Measurements from ENCODE around the gene LYSMD3. TPM values are rescaled to one million over a fixed set of nuclear protein-coding genes. Genes with fewer than 3 reads are reported as not detected.

LYSMD3 gene
- total RNA-seq, 4 donors from 2014 or later: 12.4 to 16.0 (median 14.4) TPM

DNA sequence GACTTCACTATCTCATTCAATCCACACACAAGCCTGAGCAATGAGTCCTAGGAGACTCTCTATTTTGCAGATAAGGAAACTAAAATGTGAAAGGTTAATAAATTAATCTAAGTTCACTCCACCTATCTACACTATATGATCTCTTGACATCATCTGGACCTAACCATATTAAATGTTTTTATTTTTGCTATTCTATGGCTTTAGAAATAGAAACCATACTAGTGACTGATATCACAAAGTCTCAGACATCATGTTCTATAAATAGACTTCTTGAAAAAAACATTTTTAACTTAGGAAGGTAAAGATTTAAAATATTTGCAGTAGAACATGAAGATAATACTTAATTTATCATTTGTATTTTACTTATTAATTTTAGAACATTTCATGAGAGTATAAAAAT lies 19.8 kb upstream of the LYSMD3 start:
- H3K4me3 ChIP-seq: no peak overlapping the region
- H3K4me1 ChIP-seq: no peaks in the 10 kb centered on the region
- H3K27ac ChIP-seq: no peak overlapping the region
- no peaks in the 10 kb centered on the region for H3K27me3 ChIP-seq
- TF ChIP-seq POLR2A (IDR thresholded peaks at IDR 0.05): no peak
- TF ChIP-seq EP300 (IDR thresholded peaks at IDR 0.05): no peak
- TF ChIP-seq, protein P1, sequence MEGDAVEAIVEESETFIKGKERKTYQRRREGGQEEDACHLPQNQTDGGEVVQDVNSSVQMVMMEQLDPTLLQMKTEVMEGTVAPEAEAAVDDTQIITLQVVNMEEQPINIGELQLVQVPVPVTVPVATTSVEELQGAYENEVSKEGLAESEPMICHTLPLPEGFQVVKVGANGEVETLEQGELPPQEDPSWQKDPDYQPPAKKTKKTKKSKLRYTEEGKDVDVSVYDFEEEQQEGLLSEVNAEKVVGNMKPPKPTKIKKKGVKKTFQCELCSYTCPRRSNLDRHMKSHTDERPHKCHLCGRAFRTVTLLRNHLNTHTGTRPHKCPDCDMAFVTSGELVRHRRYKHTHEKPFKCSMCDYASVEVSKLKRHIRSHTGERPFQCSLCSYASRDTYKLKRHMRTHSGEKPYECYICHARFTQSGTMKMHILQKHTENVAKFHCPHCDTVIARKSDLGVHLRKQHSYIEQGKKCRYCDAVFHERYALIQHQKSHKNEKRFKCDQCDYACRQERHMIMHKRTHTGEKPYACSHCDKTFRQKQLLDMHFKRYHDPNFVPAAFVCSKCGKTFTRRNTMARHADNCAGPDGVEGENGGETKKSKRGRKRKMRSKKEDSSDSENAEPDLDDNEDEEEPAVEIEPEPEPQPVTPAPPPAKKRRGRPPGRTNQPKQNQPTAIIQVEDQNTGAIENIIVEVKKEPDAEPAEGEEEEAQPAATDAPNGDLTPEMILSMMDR (IDR thresholded peaks at IDR 0.05): no peak
- no peak for DNase-seq (ENCODE audit: low spot score in 2 of 2)
- H3K36me3 ChIP-seq: no peaks in the 10 kb centered on the region
- H3K9me3 ChIP-seq: no peaks in the 10 kb centered on the region

DNA sequence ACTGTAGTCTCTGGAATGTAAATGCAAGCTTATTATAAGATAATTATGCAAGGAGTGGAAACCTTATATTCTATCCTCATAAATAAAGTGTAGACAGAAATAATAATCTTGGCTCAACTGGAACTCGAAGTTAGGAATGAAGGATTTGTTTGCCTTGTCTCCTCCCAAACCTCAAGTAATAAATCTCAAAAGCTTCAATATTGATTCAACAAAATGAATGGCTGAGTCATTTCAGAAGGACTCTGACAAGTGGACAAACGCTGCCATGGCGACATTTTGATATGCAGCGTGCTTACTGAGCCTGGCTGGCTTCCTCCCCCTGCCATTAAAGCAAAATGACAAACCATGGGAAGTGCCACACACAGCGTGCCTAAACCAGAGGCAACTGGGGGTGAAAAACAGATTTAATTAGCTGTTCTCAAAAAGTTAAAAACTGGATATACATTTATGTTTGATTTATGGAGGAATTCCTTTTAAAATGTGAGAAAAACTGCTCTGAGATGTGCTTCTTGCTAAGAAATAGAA lies 18.7 kb upstream of the LYSMD3 start:
- H3K4me3 ChIP-seq: no peak overlapping the region
- no peak overlapping the region for H3K27ac ChIP-seq
- DNase-seq (ENCODE audit: low spot score in 2 of 2): no peak
- no peaks in the 10 kb centered on the region for H3K9me3 ChIP-seq
- no peaks in the 10 kb centered on the region for H3K36me3 ChIP-seq
- WGBS, 2 donors: 27 to 29% methylated on average over 5 of the region's 5 CpGs
- H3K4me1 ChIP-seq: no peaks in the 10 kb centered on the region
- TF ChIP-seq EP300 (IDR thresholded peaks at IDR 0.05): no peak
- TF ChIP-seq POLR2A (IDR thresholded peaks at IDR 0.05): no peak
- TF ChIP-seq, protein P1 (IDR thresholded peaks at IDR 0.05): no peak
- peaks cover 0 to 3% of the 10 kb centered on the region in 2 donors for H3K27me3 ChIP-seq

DNA sequence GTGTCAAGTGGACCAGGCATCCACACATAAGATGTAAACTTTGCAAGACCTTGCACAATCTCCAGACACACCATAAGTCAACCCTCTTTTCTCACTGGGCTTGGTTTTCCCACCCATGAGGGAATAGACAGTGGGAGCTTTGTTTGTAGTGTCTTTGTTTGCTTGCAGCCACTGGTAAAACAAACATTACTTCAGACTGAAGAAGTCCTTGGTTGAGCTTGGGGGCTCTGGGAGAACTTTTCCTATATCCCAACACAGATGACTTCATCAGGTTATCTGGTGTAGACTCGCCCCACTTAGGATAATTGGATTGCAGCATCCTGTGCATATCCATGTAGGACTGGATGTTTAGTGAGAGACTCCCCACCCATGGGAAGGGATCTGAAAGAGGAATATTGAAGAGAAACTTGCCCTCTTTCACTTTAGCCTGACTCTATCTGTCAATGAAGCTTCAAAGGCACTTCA lies 17.7 kb upstream of the LYSMD3 start:
- Histone ChIP-seq H3K36me3 (no peaks in the 10 kb centered on the region), H3K27ac (no peak overlapping the region), H3K4me3 (no peak overlapping the region), H3K27me3 (peaks cover 0 to 3% of the 10 kb centered on the region in 2 donors), H3K4me1 (no peaks in the 10 kb centered on the region), H3K9me3 (no peaks in the 10 kb centered on the region)
- no peak for DNase-seq (ENCODE audit: low spot score in 2 of 2)
- TF ChIP-seq POLR2A (IDR thresholded peaks at IDR 0.05) (no peak), EP300 (IDR thresholded peaks at IDR 0.05) (no peak)
- TF ChIP-seq, protein P1 (IDR thresholded peaks at IDR 0.05): no peak
- WGBS, 2 donors: 50 to 57% methylated on average over 1 of the region's 1 CpG

DNA sequence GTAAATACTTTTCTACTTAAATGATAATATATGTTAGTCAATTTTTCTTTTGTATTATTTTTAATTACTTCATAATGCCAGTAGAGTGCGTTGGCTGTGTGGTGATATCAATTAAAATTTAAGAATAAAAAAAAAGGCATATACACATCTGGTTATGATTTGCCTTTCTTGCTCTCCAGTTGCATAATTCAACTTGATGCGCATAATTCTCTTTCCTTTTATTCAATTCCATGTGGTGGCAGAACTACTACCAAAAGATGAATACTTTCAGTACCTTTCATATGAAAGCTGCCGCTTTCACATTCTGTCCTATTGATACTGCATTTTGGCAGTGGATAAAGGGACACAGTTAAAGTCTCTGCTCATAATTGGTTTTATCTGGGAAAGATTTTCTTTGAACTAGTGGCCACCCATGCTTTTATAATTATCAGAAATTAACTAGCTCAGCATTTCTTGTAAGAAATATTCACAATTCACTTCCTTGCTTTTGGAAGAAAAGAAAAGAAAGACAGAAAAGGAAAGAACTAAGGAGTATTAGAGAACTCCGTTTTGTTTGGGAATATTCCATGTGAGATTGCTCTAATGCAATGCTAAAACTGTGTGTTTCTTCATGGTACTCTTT lies 16.9 kb upstream of the LYSMD3 start:
- H3K4me3 ChIP-seq: no peak overlapping the region
- no peaks in the 10 kb centered on the region for H3K9me3 ChIP-seq
- H3K36me3 ChIP-seq: no peaks in the 10 kb centered on the region
- DNase-seq (ENCODE audit: low spot score in 2 of 2): no peak
- WGBS, 2 donors: 67 to 69% methylated on average over 4 of the region's 4 CpGs
- H3K27me3 ChIP-seq: peaks cover 0 to 3% of the 10 kb centered on the region in 2 donors
- TF ChIP-seq POLR2A (IDR thresholded peaks at IDR 0.05): no peak
- no peak for TF ChIP-seq EP300 (IDR thresholded peaks at IDR 0.05)
- TF ChIP-seq, protein P1 (IDR thresholded peaks at IDR 0.05): no peak
- no peak overlapping the region for H3K27ac ChIP-seq
- no peaks in the 10 kb centered on the region for H3K4me1 ChIP-seq

DNA sequence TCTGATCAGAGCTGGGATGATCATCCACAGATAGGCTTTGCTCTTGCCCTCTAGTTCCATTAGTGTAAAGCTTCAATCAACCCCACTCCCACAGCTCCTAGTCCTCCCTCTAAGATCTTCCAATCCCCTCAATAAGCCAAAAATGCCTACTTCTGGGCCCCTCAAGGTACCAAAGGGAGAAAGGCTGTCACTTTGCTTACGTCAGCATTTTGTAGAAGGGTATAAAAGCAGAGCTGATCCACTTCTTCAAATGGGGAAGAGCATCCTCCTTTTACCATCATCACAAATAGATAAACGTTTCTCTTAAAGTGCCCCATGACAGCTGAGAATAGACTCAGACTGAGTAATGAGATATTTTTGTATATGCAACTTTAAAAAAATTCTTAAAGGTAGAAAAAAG lies 16.1 kb upstream of the LYSMD3 start:
- WGBS, 2 donors: 83 to 86% methylated on average over 2 of the region's 2 CpGs

More for the DNA sequence above, 16.1 kb upstream of the LYSMD3 start:
- TF ChIP-seq, protein P1 (IDR thresholded peaks at IDR 0.05): no peak
- TF ChIP-seq POLR2A (IDR thresholded peaks at IDR 0.05) (no peak), EP300 (IDR thresholded peaks at IDR 0.05) (no peak)
- Histone ChIP-seq H3K9me3 (no peaks in the 10 kb centered on the region), H3K27ac (no peak overlapping the region), H3K4me3 (no peak overlapping the region), H3K27me3 (peaks cover 0 to 3% of the 10 kb centered on the region in 2 donors), H3K4me1 (no peaks in the 10 kb centered on the region), H3K36me3 (no peaks in the 10 kb centered on the region)
- no peak for DNase-seq (ENCODE audit: low spot score in 2 of 2)
